SU-DHL-6 (cell line): ENCODE results near the gene DNAH9.

ENCODE experiments used
- H2AFZ ChIP-seq: fragments of 200-600 bp; sonication (generic); 2 replicates; pipeline ENCODE4 v1.6.1; 2014; ENCODE audit warnings: low read depth, mild to moderate bottlenecking, moderate library complexity, mixed read lengths, antibody characterized with exemption, low read length; ENCODE audit not compliant: severe bottlenecking
- H3F3A ChIP-seq: fragments of 200-600 bp; shearing (Covaris generic); 2 replicates; pipeline ENCODE4 v1.6.0; 2016; ENCODE audit warnings: antibody characterized with exemption, mild to moderate bottlenecking; ENCODE audit not compliant: insufficient read depth
- H3K27ac ChIP-seq: fragments of 200-600 bp; sonication (generic); 2 replicates; pipeline ENCODE4 v1.5.1; 2016; ENCODE audit warnings: low read depth, mild to moderate bottlenecking, low read length, moderate library complexity, mixed read lengths
- H3K27me3 ChIP-seq: fragments of 200-600 bp; sonication (generic), shearing (Covaris generic); 2 replicates; pipeline ENCODE4 v1.6.0; 2014; ENCODE audit warnings: mild to moderate bottlenecking, low read length
- H3K36me3 ChIP-seq: fragments of 200-600 bp; sonication (generic); 2 replicates; pipeline ENCODE4 v1.6.1; 2014; ENCODE audit warnings: mild to moderate bottlenecking, low read length, mixed read lengths
- H3K4me2 ChIP-seq: fragments of 300-600, 200-600 bp; shearing (Covaris generic), sonication (generic); 2 replicates; pipeline ENCODE4 v1.6.0; 2014; ENCODE audit warnings: low read length, low read depth, mild to moderate bottlenecking; ENCODE audit not compliant: poor library complexity, severe bottlenecking
- H3K4me3 ChIP-seq: fragments of 200-600 bp; sonication (generic); 2 replicates; pipeline ENCODE4 v1.5.1; 2014; ENCODE audit warnings: antibody characterized with exemption, low read length, mild to moderate bottlenecking, mixed read lengths; ENCODE audit not compliant: insufficient read depth, poor library complexity, severe bottlenecking
- H3K79me2 ChIP-seq: fragments of 200-600 bp; sonication (generic); 2 replicates; pipeline ENCODE4 v1.6.1; 2014; ENCODE audit warnings: mild to moderate bottlenecking, low read length, moderate library complexity; ENCODE audit not compliant: insufficient read depth
- H3K9ac ChIP-seq: fragments of 200-600 bp; sonication (generic); 2 replicates; pipeline ENCODE4 v1.7.0; 2014; ENCODE audit warnings: mild to moderate bottlenecking, low read length
- H3K9me2 ChIP-seq: fragments of 200-600 bp; sonication (generic); replicated peaks from 2 replicates; pipeline ENCODE4 v1.6.1; 2014; ENCODE audit warnings: low read length; ENCODE audit not compliant: insufficient read depth
- H3K9me3 ChIP-seq: fragments of 200-600 bp; sonication (generic); 2 replicates; pipeline ENCODE4 v1.6.1; 2014; ENCODE audit warnings: low read length, mixed read lengths; ENCODE audit not compliant: insufficient read depth
- H4K20me1 ChIP-seq: fragments of 200-600 bp; sonication (generic); 2 replicates; pipeline ENCODE4 v1.6.1; 2014; ENCODE audit warnings: low read depth, mild to moderate bottlenecking, antibody characterized with exemption, low read length, moderate library complexity, mixed read lengths
- CTCF ChIP-seq: fragments of 200-600 bp; sonication (generic); IDR thresholded peaks from one replicate; pipeline ENCODE4 v1.5.1; 2017; ENCODE audit warnings: antibody characterized with exemption, mild to moderate bottlenecking, low read length, moderate library complexity; ENCODE audit not compliant: insufficient read depth, poor library complexity, severe bottlenecking
- EZH2phosphoT487 ChIP-seq: fragments of 200-600 bp; sonication (generic), shearing (Covaris generic); conservative IDR thresholded peaks from 2 replicates; pipeline ENCODE4 v1.6.1; 2018; ENCODE audit warnings: mild to moderate bottlenecking, antibody characterized with exemption, low read length, moderate library complexity, mixed read lengths

Gene DNAH9

GRCh38 chr17:11719856-11720255 is 121.6 kb downstream of the DNAH9 start:
- no peaks in the 10 kb centered on the region for H3K36me3 ChIP-seq
- no peaks in the 10 kb centered on the region for H3K9me2 ChIP-seq
- H3K9ac ChIP-seq: no peak overlapping the region
- no peak overlapping the region for H2AFZ ChIP-seq
- no peaks in the 10 kb centered on the region for H4K20me1 ChIP-seq
- no peak overlapping the region for H3K4me2 ChIP-seq
- H3K27ac ChIP-seq: no peak overlapping the region
- no peaks in the 10 kb centered on the region for H3K9me3 ChIP-seq
- no peaks in the 10 kb centered on the region for H3F3A ChIP-seq
- no peak overlapping the region for H3K4me3 ChIP-seq
- H3K79me2 ChIP-seq: no peaks in the 10 kb centered on the region
- TF ChIP-seq EZH2phosphoT487 (no peak), CTCF (no peak)
- no peaks in the 10 kb centered on the region for H3K27me3 ChIP-seq

- H3K9me2 ChIP-seq: no peaks in the 10 kb centered on the region
- no peak overlapping the region for H3K4me2 ChIP-seq
- H3K9ac ChIP-seq: no peak overlapping the region
- H3K9me3 ChIP-seq: no peaks in the 10 kb centered on the region
- no peaks in the 10 kb centered on the region for H3K27me3 ChIP-seq
- no peaks in the 10 kb centered on the region for H3K36me3 ChIP-seq
- H2AFZ ChIP-seq: no peak overlapping the region
- H3F3A ChIP-seq: no peaks in the 10 kb centered on the region
- no peaks in the 10 kb centered on the region for H3K79me2 ChIP-seq
- no peak overlapping the region for H3K27ac ChIP-seq
- H3K4me3 ChIP-seq: no peak overlapping the region
- H4K20me1 ChIP-seq: no peaks in the 10 kb centered on the region
- TF ChIP-seq CTCF (no peak), EZH2phosphoT487 (no peak)
Measured at GRCh38 chr17:11720816-11721215, 122.5 kb downstream of the DNAH9 start.

GRCh38 chr17:11730747-11731146 is 132.5 kb downstream of the DNAH9 start:
- Histone ChIP-seq H3K9me2 (no peaks in the 10 kb centered on the region), H4K20me1 (no peaks in the 10 kb centered on the region), H3K27me3 (no peaks in the 10 kb centered on the region), H3K4me2 (no peak overlapping the region), H3K79me2 (no peaks in the 10 kb centered on the region), H3K36me3 (no peaks in the 10 kb centered on the region), H3K9me3 (no peaks in the 10 kb centered on the region), H2AFZ (no peak overlapping the region), H3F3A (no peaks in the 10 kb centered on the region), H3K27ac (no peak overlapping the region), H3K4me3 (no peak overlapping the region), H3K9ac (no peak overlapping the region)
- TF ChIP-seq EZH2phosphoT487 (no peak), CTCF (no peak)
